Activated CD4-positive, CD25-positive, alpha-beta regulatory T cell treated with anti-CD3 and anti-CD28 coated beads, Interleukin-2, amount 50 U/mL, for 16 hours (primary cell): ENCODE results near the gene VSTM4.

ENCODE experiments used
- DNase-seq: peaks from one replicate; pipeline ENCODE4 v3.0.0-alpha.2; 2020; ENCODE audit warnings: low read depth, low spot score

VSTM4 gene

DNA sequence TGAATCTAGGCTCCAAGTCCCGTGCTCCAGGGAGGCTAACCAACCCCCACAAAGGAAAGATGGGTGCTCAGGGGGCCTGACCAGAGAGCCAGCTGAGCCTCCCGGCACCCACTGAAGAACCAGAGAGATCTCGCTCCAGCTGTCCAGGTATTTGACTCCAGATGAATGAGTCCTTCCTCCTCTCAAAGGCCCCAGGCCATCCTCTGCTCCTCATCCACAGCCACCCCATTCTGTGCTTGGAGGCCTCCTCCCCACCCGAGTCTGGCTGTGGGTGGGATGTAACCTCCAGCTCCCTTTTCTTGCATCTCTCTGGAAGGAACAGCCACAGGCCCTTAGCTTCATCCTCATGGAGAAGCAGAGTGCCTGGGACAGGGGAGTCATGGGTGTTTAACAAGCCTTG, 44.6 kb downstream of the VSTM4 start:
- DNase-seq: no peak

DNA sequence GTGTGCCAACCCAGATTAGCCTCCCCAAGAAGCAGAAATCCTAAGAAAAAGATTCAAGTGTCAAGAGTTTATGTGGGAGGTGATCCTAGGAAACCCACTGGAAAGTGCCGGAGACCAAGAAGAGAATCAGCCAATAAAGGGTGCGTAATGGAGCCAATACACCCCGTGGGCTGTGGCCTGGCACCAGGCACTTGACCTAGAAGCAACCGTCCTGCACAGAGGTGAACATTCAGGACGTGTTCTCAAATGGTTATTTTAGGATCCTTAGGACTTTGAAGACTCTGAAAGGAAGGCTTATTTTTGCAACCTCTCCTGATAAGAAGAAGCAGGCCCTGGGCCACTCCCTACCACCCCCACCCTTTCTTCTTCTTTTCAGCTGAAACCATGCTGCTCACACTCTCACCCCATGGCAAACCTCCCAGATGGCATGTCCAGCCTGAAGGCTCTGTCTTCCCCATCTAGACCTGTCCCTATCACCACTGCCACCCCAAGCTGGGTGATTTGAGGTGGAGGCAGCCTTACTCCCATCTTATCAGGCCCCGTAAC, 46.6 kb downstream of the VSTM4 start:
- no peak for DNase-seq

DNA sequence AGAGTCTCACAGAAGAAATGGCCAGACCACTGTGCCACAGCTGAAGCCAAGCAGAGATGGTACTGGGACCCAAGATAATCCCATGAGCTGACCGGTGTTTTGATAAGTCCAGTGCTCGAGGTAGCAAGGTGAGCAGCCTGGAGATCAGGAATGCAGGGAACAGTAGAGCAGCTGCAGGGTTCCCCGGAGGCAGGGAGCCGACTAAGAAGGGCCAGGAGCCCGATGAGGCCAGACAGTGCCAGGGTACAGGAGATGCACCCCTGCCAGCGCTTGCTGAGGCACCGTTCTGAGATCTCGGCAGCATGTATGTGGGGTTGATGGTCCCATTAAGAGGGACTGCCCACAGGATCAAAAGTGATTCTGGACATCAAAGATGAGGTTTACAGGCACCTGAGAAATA, 47.1 kb downstream of the VSTM4 start:
- no peak for DNase-seq

DNA sequence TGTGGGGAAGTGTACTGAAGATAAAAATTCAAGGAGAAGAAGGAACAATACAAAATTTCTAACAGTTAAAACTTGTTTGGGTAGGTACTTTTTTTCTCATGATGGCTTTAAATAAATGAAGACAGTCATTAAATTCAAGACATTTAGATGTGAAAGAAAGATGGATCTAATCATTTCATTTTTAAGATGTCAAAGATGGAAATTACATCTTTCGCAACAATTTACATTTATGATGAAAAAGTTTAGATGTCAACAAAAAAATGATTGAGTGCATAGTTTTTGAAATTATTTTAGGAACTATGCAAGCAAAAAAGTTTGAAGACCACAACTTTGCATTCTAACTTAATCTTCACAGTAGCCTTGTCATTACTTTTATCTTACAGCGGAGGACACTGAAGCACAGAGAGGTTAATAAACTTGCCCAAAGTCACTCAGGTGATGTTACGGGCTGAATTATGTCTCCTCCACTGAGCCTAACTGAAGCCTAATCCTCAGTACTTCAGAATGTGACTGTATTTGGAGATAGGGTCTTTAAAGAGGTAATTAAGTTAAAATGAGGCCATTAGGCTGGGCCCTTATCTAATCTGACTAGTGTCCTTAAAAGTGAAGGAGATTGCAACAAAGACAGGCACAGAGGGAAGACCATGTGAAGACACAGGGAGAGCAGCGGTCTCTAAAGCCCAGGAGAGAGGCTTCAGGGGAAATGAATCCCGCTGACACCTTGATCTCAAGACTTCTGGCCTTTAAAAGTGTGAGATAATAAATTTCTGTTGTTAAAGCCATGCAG, 48.2 kb downstream of the VSTM4 start:
- DNase-seq: no peak

DNA sequence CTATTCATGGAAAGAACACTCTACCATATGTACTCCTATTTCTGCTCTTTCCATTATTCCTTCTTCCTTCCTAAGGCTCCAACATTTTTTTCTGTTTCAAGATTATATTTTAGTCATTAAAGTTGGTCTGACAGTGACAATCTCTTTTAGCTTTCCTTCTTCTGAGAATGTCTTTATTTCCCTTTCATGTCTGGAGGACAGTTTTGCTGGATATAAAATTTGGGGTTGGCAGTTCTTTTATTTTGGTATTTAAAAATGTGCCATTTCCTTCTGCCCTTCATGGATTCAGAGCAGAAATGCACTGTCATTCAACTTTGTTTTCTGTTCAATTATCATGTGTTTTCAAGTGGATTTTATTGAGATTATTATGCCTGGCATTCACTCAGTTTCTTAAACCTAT, 53.1 kb downstream of the VSTM4 start:
- DNase-seq: no peak

DNA sequence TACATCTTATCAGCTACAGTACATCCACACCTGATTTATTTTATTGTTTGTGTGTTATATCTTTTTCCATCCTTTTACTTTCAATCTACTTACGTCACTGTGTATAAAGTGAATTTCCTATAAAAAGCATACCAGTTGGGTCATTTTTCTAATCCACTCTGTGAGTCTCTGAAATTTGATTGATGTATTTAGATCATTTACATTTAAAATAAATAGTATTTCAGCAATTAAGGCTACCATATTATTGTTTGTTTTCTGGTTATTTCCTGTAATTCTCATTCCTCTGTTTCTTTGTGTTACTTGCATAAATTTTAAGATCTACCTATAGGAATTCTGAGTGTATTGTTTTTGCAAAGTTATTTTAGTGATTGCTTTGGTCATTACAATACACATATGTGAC, 53.7 kb downstream of the VSTM4 start:
- DNase-seq: no peak

DNA sequence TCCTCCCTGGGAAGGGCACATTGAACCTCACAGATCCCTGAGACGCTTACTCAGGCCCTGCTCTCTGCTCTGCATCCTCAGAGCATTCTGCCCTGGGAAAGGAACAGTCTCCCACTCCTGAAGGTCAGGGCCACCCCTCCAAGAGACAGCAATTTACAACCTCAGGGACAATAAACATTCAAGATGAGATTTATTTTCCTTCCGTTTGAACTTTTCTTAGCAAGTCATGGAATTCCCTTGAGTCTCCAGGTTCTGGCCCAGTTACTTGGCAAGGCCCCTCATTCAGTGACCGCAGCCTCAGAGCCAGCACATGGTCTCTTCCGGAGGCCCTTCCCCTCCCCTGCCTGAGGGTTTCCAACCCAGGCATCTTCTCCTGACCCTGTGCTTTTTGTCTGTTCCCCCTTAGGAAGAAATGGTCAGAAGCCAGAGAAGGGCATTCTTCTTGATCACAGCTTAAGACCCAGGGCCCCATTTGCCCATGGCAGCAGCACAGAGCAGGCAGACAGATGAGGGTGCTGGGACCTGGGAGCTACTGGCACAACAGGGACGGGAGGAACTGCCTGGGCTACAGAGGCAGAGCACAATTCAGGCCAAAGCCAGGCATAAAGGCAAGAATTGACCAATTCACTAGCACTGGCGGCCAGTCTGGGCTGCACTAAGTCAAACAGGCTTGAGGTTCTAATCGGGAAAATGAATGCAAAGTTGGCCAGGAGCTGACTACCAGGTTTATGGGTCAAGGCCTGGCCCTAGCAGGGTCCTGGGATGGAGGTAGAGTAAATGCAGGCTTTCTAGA, 56.7 kb downstream of the VSTM4 start:
- DNase-seq: no peak

DNA sequence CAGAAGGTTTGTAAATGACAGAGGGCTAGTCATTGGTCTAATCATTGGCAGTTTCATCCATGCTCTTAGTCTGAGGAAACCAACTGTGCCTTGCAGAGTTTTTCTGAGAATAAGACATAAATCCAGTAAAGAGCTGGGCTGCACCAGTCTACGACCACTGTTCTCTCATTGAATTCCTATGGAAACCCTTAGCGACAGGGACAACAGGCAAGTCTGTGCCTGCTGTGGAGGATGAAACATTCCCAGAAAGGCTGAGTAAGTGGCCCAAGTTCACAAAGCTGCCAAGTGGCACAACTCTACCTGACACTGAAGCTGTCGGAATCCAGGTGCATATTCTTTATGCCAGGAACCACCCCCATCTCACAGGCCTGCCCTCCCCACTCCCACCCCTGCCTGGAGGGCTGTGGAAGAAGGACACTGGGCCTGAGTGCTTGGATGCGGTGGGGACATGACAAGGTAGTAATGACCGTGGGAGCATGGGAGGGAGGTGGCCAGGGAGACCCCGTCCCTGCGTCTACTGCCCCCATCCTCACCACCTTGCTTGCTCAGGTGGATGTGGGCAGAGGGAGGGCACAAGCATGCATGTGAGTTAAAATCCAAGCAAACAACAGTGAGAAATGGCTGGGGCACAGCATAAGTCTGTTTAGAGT, 58.0 kb downstream of the VSTM4 start:
- no peak for DNase-seq

DNA sequence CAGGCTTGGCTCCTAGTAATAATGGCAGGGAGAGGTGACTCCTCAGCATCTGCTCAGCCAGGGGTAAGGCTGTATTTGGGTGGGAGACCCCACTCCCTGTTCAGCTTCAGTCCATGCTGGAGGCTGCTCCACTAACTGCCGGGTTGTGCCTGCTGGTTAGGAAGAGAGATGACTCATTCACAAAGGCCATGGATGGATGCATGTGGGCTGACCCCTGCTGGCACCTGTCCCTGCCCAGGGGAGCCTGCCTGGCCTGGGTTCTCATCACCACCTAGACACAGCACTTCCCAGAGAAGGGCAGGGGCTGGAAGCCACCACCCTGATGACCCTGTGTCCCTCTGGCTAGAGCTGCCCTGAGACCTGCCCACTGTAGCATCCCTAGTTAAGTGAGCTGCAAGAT, 59.0 kb downstream of the VSTM4 start:
- no peak for DNase-seq

DNA sequence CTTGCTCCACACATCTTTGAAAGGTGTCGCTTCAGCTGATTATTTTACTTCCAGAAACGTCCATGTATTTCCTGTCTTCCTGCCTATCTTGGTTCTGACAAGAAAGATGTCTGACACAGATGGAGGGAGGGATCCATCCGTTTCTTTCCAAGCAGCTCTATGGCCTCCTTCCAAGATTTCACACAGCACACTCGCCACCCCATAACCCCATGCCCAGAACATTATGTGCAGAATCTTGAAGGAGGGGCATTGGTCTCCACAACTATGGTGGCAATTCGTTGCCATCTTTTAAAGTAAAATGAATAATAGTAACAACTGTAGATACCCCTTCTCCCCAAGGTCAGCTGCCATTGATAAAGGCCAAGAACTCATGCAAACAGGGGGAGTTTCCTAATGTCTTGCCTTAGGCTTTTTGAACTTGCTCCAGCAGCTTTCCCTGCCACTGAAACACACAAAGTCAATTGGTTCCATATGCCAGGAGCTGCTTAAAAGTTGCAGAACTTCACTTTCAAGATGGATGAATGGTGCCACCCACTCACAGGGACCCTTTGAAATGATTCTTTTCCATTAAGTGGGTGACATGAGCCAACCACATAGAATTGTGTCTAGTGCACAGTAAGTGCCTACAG, 60.0 kb downstream of the VSTM4 start:
- DNase-seq: no peak

DNA sequence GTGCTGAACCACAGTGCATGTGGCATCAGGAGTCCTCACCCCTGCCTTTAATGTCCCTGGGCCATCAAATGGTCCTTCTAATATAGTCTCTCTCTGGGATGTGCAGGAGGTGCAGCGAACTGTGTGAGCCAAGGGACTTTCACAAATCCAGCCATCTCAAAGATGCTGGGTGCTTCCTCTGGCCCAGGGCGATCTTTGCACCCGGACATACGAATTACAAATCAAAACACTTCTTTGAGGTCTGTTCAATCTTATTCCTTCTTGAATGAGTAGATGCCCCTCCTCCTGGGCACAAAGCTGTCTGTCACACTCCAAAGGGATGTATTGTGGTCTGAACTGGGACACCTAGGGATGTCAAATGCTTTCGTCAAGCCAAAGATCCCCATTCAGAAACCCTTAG, 60.6 kb downstream of the VSTM4 start:
- DNase-seq: no peak

DNA sequence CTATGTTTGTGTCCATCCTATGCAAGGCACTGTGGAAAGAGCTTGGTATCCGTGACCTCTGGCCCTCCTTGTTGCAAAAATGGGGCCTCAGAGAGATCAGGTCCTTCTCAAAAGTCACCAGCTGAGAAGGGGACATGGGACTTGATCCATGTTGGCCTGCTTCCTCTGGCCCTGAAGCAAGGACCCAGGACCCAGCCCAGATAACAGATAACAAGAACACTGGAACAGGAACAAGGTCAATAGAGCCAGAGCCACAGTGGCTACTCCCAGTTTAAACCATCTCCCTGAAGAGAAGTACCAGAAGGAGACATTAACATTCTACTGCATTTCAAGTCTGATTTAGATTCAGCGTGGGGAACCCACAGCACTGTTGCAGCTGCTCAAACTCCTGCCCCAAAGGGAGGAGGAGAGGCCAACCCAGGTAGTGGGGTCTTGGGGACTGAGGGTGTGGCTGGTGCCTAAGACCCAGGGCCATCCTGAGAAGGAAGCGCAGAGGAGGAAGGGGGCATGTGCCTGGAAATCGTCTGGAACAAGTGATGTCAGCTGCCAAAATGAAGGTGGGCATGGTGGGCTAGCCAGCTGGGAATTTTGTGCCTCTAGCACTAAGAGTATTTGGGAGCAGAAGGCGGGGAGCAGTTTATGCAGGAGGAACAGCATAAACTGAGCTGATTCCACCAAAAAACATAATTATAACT, 61.2 kb downstream of the VSTM4 start:
- no peak for DNase-seq

DNA sequence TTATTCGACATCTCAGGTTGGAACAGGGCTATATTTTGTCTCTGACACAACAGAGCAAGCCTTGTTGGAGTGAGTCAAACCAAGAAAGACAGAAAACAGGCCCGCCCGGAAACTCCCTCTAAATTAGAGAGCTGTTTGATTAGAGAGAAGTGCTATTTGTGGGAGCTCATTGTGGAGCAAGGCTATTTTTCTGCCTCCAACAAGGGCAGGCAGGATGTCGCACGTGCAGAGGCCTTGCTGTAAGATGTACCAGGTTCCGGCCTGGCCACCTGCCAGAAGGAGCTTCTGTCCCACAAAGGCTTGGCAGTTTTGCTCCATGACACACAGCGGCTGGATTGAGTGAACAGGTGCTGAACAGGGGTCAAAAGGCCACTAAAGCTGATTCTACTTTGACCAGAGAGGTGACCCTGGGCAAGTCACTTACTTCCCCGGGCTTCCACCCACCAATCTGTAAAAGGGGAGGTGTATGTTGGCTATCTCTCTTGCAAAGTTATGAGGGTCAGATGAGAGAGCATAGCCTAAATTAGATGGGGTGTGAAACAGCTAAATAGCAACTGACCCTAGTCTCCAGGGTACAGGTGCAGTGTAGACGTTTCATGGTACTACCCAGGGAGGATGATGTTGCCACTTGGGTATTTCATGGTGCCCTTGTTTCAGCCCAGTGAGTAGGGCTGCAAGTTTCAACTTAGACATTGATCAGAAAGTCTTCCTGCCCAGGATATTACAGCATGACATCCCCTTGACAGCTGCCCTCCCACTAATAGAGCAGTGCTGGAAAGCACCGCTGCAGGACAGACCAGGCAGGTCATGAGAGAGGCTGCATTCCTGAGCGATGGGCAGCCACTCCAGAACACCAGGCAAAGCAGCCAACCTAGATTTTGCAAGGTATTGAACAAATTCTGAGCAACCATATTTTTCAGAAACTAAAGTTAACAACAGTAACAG, 62.0 kb downstream of the VSTM4 start:
- DNase-seq: no peak

DNA sequence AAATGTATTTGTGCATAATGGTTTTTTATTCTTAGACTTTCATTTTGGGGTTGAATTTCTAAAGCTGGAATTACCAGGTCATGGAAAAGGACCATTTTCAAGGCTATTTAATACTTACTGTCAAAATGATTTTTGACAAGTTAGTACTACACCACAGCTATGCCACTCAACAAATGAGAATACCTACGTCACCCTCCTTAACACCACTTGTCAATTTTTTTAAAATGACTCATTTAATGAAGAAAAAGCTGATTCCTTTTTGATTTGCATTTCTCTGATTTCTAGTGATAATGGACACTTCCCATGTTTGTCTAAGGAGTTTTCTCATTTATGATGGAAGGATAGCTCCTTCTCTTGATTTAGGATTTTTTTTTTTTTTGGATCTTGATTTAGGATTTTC, 63.3 kb downstream of the VSTM4 start:
- no peak for DNase-seq

DNA sequence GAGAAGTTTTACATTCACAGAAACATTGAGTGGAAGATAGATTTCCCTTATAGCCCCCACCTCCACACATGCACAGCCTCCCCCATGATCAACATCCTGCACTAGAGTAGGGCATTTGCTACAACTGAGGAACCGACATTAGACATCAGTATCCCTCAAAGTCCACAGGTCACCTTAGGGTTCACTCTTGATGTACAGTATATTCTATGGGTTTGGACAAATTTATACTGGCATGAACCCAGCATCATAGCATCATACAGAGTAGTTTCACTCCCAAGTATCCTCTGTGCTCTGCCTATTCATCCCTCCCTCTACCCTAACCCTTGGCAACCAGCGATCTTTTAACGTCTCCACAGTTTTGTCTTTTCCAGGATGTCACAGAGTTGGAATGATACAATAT, 64.4 kb downstream of the VSTM4 start:
- no peak for DNase-seq

DNA sequence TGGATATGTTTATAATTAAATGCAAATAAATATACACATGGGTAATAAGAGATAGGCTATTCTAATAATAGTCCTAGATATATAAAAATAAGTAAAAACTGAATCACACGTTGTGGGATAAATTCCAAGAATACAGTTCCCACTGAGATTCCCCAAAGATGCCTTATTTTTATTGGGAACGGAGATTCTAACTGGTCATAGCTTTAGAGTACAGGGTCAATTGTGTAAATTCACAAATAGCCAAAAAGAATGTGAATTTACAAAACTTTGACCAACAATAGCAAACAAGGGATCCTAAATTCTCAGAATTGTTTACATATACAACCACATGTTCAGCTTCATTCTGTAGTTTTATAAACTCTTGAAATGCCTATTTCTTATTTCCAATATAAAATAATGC, 65.0 kb downstream of the VSTM4 start:
- no peak for DNase-seq

DNA sequence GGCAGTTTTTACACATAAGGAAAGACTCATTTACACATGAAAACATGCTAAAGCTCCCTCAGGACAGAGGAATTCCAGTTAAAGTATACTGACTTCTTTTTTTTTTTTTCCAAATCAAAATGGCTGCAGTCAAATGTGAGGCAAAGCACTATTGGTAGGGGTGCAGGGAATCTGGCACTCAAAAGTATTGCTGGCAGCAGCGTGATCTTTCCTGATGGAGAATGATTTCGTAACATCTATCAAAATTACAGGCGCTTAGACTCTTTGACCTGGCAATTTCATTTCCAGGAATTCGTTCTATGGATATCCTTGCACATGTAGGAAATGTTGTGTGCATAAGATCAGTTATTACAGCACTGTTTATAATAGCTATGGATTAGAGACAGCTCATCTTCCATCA, 65.7 kb downstream of the VSTM4 start:
- no peak for DNase-seq

DNA sequence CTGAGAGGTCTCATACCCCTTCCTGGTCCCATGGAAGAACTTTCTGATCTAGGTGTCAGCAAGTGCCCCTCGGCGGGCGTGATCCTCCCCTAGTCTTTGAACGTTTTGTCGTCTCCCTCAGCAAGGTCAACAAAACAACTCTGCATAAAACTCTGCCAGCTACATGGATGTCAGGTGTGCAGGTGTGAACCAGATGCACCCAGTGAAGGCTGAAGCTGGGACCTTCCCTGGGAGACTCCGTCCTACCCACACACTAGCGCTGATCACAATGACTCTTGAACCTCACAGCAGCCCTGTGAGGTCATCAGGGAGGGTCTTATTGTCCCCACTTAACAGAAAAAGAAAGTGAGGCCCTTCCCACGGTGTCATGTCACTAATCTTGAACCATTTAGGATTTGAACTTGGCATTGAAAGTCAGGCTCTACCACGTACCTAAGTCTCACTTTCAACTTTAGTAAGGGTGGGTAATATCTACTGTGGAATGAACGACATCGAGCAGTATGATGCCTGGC, 68.1 kb downstream of the VSTM4 start:
- no peak for DNase-seq

DNA sequence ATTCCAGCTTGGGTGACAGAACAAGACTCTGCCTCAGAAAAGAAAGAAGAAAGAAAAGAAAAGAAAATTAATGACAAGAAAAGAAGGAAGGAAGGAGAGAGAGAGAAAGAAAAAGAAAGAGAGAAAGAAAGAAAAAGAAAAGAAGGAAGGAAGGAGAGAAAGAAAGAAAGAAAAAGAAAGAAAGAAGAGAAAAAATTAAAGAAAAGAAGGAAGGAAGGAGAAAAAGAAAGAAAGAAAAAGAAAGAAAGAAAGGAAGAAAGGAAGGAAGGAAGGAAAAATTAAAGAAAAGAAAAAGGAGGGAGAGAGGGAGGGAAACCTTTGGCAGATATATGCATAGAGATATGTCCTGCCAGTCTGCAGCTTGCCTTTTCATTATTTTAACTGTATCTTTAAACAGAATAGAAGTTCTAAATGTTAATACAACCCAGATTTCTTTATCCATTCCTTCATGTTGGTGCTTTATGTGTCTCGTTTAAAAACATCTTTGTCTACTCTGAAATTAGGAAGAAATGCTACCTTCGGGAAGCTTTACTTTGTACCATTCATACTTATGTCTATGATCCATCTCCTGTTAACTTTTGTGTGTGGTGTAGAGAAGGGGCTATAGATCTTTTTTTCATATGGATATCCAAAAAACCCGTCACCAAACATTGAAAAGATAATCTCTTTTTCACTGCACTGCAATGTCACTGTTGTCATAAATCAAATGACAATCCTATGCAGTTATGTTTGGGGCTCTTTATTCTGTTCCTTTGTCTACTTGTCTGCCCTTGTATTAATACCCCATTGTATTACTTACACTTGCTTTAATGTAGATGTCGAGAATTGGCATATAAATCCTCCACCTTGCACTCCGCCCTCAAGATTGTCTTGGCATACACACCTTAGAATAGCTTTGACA, 70.8 kb downstream of the VSTM4 start:
- no peak for DNase-seq
